HG02973 (cell line): ENCODE measurements around the gene USP4.
"Not testable (repeated sequence)": the region's sequence is repeated elsewhere in the genome, so short reads cannot be mapped to it uniquely, and the experiment has no call there.

ENCODE experiments used
- ATAC-seq: cut with Tn5 transposase; IDR thresholded peaks from one replicate; pipeline ENCODE4 v1.9.1; 2021; ENCODE audit warnings: moderate library complexity; ENCODE audit not compliant: unreplicated experiment

Gene USP4

GRCh38 chr3:49352890-49353421, 13.1 kb upstream of the USP4 start:
- ATAC-seq = no peak

- ATAC-seq = no peak
These were observed 12.4 kb upstream of the USP4 start for GRCh38 chr3:49352281-49352680.

DNA sequence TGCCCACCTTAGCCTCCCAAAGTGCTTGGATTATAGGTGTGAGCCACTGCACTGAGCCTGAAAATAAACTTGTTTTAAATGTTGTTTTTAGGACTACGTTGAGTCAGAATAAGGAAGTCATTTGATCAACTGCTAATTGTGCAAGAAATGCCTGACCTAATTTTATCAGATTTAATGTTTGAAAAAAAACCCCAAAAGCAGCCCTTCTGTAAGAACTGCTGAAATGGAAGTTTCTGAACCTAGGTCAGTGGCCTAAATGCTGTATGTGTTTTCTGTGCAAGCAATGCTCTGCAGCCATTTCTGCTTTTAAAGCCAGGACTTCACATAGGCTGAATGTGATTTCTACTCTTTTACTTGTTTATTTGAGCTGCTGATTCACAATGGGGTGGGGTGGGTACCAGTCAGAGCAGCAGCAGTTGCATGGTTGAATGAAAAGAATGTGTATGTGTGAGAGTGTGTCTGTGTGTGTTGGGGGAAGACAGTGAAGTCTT, 11.7 kb upstream of the USP4 start:
- no peak for ATAC-seq

DNA sequence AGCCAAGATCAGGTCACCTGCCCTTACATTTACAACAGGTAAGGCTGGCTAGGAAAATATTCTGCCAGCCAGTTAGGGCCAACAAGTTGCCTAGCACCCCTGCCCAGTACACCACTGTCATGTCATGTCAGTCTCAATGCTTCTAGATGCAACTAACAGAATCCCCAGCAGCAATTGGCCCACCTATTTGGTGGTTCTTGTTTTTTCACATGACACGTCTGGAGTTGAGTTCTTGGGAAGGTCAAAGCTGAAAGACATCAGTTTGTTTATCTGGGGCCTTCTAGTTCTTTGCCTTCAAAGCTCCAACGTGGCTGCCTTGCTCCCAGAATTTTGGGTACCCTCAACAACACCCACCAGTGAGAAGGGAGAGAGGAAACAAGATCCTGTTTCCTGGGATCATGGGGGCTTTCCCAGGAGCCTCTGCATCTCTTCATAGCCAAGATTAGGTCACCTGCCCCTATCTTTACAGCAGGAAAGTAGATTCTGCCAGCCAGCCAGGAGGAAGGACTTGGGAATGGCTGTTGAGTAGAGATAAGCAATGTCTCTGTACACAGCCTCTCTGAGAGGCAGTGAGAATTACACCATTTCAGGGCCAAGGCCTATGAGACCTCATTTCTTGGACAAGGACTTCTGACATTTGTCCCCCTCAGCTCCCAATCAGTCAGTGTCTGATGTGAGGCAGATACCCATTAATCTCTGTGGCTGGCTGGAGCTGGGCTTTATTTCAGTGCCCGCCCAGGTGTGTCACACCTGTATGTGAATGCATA, 9.7 kb upstream of the USP4 start:
- no peak for ATAC-seq

DNA sequence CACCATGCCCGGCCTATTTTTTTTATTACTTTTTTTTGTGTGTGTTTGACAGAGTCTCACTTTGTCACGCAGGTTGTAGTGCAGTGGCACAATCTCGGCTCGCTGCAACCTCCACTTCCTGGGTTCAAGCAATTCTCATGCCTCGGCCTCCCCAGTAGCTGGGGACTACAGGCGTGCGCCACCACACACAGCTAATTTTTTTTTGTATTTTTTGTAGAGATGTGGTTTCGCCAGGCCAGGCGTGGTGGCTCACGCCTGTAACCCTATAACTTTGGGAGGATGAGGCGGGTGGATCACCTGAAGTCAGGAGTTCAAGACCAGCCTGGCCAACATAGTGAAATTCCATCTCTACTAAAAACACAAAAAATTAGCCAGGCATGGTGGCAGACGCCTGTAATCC, 8.5 kb upstream of the USP4 start:
- not testable (repeated sequence) for ATAC-seq

GRCh38 chr3:49346797-49347251, 7.0 kb upstream of the USP4 start:
- ATAC-seq = no peak

DNA sequence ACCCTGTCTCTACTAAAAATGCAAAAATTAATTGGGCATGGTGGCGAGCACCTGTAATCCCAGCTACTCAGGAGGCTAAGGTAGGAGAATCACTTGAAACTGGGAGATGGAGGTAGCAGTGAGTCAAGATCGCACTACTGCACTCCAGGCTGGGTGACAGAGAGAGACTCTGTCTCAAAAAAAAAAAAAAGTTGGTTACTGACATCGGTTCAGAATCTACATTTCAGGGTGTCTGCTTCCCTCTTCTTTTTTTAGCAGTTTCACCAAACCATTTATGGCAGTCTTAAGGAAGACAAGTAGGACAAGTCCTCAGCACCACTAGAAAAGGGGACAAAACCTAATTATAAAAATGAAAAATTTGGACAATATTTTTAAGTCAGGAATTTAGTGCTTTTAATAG, 3.3 kb upstream of the USP4 start:
- ATAC-seq = no peak

- no peak for ATAC-seq
These were observed 2.1 kb upstream of the USP4 start for GRCh38 chr3:49341996-49342395.

DNA sequence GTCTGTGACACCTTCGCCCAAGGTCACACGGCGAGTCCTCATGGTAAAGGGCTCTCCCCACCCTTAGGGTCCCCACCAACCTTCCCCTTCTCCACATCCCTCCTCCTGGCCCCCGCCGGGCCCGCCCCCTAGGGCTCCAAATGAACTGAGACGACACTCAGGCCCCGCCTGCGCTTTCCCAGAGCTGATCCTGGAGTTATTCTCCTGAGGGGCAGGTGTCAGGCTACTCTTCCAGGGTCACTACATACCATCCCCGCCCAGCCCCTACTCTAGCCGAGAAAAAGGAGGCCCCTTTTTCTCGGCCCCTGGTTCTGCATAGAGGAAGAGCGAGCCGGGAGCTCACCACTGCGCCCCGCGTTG, 292 bp downstream of the USP4 start:
- ATAC-seq = peak; percentile 12

- ATAC-seq = no peak
These were observed 5.8 kb downstream of the USP4 start for GRCh38 chr3:49333916-49334633.

DNA sequence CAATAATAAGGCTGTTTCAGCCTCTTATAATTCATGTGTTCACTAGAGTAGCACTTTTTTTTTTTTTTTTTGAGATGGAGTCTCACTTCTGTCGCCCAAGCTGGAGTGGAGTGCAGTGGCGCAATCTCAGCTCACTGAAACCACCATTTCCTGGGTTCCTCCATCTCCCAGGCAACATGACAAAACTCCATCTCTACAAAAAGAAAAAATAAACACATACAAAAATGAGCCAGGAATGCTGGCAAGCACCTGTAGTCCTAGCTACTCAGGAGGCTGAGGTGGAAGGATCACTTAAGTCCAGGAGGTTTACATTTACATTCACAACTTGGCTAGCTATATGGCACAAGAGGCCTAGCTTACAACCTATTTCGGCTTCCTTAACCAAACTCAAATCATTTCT, 6.8 kb downstream of the USP4 start:
- ATAC-seq = no peak

DNA sequence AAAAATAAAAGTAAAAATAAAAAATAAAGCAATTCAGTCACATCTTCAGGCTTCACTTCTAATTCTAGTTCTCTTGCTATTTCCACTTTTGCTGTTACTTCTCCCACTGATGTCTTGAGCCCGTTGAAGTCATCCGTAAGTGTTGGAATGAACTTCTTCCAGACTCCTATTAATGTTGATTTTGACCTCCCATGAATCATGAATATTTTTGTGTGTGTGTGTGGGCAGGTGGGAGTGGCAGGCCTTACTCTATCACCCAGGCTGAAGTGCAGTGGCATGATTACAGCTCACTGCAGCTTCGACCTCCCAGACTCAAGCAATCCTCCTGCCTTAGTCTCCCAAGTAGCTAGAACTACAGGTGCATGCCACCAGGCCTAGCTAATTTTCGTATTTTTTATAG, 10.7 kb downstream of the USP4 start:
- no peak for ATAC-seq

DNA sequence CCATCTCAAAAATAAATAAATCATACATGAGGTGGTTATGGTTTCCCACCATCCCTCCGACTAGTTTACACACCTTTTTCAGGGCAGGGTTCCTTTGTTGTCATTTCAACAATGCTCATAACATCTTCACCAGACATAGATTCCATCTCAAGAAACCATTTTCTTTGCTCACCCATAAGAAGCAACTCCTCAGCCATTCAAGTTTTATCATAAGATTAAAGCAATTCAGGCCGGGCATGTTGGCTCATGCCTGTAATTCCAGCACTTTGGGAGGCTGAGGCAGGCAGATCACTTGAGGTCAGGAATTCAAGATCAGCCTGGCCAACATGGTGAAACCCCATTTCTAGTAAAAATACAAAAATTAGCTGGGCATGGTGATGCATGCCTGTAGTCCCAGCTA, 11.5 kb downstream of the USP4 start:
- ATAC-seq = not testable (repeated sequence)

DNA sequence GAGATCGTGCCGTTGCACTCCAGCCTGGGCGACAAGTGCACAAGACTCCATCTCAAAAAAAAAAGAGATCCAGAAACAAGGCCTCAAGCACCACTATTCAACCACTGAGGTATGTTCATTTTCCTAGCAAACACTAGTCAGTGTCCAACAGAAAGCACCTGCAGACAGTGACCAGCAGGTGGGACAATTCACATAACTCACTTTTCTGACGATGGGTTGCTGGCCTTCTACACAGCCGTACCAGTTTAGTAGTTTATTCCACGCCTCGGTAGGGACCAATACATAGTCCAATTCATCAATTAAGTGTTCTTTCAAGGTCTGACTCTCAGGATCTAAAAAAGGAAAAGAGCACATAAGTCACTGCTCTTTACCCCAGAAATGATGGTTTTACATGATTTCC, 12.4 kb downstream of the USP4 start:
- no peak for ATAC-seq

- no peak for ATAC-seq
These were observed 15.1 kb downstream of the USP4 start for GRCh38 chr3:49324768-49325167.

DNA sequence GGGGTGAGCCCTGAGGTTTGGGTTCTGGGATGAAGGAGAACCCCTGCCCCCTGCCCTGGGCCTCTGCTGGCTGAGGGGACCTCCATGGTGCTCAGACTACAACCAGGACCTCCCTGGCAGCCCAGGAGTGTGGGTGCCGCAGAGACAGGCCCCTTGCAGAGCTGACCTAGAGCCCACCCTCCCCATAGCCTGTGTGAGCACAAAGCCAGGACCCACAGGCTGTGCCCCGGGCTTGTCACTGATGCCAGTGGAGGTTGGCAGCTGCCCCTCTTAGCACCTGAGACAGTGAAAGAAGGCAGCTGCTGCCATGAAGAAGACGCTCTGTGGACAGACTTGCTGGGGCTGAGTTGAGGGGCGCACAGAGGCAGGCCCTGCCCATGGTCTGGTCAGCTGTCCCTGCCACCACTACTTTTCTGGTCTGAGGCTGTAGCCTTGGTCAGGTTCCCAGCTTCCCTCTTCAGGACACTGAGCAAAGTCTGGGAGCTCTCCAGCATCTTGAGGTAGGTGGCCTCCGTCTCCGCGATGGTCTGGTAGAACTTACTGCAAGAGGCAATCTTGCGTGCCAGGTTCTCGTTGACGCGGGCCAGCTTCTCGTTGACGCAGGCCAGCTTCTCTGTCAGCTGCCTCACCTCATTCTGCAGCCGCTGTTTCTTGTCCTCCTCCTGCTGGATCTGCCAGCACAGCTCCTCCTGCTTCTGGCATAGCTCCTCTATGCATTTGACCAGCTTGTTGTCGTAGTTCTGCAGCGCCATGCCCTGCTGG, 23.0 kb downstream of the USP4 start:
- no peak for ATAC-seq

- ATAC-seq = no peak
These were observed 25.8 kb downstream of the USP4 start for GRCh38 chr3:49313896-49314688.

DNA sequence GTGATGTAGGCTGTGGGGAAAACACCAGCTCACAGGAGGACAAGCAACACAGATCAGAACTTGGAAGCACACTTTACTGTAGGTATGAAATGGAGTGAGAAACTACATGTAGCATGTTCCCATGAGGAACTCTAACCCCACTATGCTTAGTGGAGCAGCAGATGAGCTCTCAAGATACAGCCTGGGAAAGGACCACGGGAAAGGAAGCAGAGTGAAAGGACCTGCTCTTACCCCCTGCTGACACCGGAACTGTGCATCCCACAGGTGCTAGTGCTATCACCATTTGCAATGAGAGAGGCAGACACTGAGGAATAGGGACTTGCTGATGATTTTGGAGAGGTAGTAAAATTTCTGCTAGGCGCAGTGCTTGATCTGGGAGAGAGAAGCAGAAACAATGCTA, 28.6 kb downstream of the USP4 start:
- no peak for ATAC-seq

DNA sequence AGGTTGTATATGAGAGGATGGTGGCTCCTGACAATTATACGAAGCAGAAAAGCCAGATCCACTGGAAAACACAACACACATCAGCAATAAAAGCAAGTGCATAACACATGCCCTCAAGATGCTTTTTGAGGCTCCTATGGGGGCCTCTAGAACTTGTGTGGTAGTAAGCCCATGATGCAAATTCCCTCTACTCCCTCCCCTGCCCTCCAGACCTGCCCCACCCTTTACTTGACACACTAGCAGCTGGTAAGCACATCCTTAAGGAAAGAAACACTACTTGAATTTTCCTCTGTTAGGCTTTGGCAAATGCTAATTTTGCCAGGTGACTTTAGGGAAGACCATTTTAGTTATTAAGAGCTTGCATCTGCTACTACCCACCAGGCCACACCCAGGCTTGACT, 29.2 kb downstream of the USP4 start:
- ATAC-seq = no peak

DNA sequence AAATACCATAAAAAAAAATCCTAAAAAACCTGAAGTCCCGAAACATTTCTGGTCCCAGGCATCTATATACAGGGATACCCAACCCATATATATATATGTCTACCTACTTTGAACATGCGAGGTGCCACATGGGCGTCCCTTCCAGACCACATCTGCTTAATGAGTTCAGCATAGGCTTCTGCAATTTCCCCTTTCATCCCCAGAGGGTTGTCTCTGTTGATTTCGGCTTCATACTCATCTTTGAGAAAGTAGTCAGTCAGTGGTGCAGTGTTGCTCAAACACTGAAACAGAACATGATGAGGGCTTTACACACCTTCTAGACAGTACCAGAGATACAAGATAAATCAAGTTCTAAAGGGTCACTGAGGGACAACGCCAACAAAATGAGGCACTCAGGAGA, 34.2 kb downstream of the USP4 start:
- ATAC-seq = no peak

DNA sequence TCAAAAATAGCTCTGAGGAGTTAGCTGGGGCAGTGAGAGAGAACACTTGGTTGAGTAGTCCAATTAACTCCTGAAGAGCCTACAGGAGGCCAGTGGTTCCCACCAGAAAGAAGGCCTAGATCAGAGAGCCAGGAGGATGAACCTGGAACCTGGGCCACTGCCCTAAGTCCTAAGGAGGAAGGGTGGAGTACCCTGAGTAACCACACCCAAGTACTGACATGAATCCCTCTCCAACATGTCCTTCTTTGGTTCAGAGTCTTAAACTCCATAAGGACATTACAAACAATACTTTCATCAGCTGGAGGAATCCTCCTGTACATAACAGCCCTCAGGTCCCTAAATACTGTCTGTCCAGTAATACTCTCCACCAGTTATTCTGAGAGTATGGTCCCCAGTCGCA, 37.2 kb downstream of the USP4 start:
- ATAC-seq = no peak
